Upper lobe of left lung (tissue), 6 donors: ENCODE measurements around the gene DLG2. TPM values are rescaled to one million over a fixed set of nuclear protein-coding genes. Genes with fewer than 3 reads are reported as not detected.
"Not testable (repeated sequence)": the region's sequence is repeated elsewhere in the genome, so short reads cannot be mapped to it uniquely, and the experiment has no call there.

Experiments used
- ATAC-seq, 2 donors: fragments of 200-7000 bp; cut with Tn5 transposase; one replicate each; pipeline ENCODE4 v1.9.1; 2022; ENCODE audit warnings: mild to moderate bottlenecking in 2 of 2, moderate library complexity in 2 of 2; ENCODE audit not compliant: low FRiP score in 2 of 2
- DNase-seq, 2 donors: peaks; one replicate each; pipeline ENCODE4 v3.0.0-alpha.2; 2019 to 2020
- H3K27ac ChIP-seq, 4 donors: fragments of 200-600 bp; sonication (generic); one replicate each; pipeline ENCODE4 v1.5.1; 2016 to 2019
- H3K27me3 ChIP-seq, 4 donors: fragments of 200-600 bp; sonication (generic); one replicate each; pipeline ENCODE4 v1.5.1; 2017 to 2019
- H3K36me3 ChIP-seq, 4 donors: fragments of 200-600 bp; sonication (generic); one replicate each; pipeline ENCODE4 v1.5.1; 2016 to 2019
- H3K4me1 ChIP-seq, 4 donors: fragments of 200-600 bp; sonication (generic); one replicate each; pipeline ENCODE4 v1.5.1; 2018 to 2019
- H3K4me3 ChIP-seq, 4 donors: fragments of 200-600 bp; sonication (generic); one replicate each; pipeline ENCODE4 v1.5.1; 2017 to 2019; ENCODE audit warnings: mild to moderate bottlenecking in 2 of 4, moderate library complexity in 1 of 4
- H3K9me3 ChIP-seq, 4 donors: fragments of 200-600 bp; sonication (generic); one replicate each; pipeline ENCODE4 v1.5.1; 2018 to 2019
- CTCF ChIP-seq, 6 experiments: fragments of 450-650 bp in 4 of 6; fragments of 200-600 bp in 2 of 6; sonication (generic) in 2 of 6; IDR thresholded peaks; one replicate each; pipeline ENCODE4 v1.5.1; 2016 to 2019; ENCODE audit warnings: antibody characterized with exemption in 6 of 6
- EP300 ChIP-seq, 4 donors: sonication (generic); formaldehyde crosslinking; IDR thresholded peaks; one replicate each; pipeline ENCODE4 v1.5.1; 2017; ENCODE audit warnings: antibody characterized with exemption in 4 of 4, control low read depth in 2 of 4
- POLR2A ChIP-seq, 4 donors: fragments of 450-650 bp; IDR thresholded peaks; one replicate each; pipeline ENCODE4 v1.5.1; 2016 to 2017; ENCODE audit warnings: antibody characterized with exemption in 4 of 4, mild to moderate bottlenecking in 2 of 4
- POLR2AphosphoS5 ChIP-seq, 2 donors: sonication (generic); formaldehyde crosslinking; IDR thresholded peaks; one replicate each; pipeline ENCODE4 v1.5.1; 2017; ENCODE audit warnings: antibody characterized with exemption in 2 of 2
- WGBS, 2 donors: methylation state at CpG; one replicate each; pipeline ENCODE4 v1.1.5; 2017 to 2018; 5-methylcytosine and 5-hydroxymethylcytosine counted together
- total RNA-seq, 6 donors: library from RNA; depleted of rRNA in 4 of 6; stranded (reverse); fragments of >200 nt in 4 of 6; gene quantifications; one replicate each; pipeline versions ENCODE4 v1.1.0 to v1.2.1, GENCODE V29; 2016 to 2021
- donor health status: DM: no; HTN: no; CAD: no; lungs with moderate emphysema.
- donor health status: DM: no; HTN: yes; CAD: no; lungs with severe emphysema.

The DLG2 gene
- total RNA-seq, 6 donors from 2014 or later = 3.4 to 37.7 (median 9.1) TPM

- Histone ChIP-seq H3K36me3 (no peaks in the 10 kb centered on the region), H3K27me3 (no peaks in the 10 kb centered on the region), H3K9me3 (no peaks in the 10 kb centered on the region), H3K4me1 (no peaks in the 10 kb centered on the region), H3K4me3 (no peak overlapping the region), H3K27ac (no peak overlapping the region)
- ATAC-seq (peak in 1 of 2 donors; percentile 19), DNase-seq (no peak)
- TF ChIP-seq POLR2AphosphoS5 (IDR thresholded peaks at IDR 0.05) (no peak), EP300 (IDR thresholded peaks at IDR 0.05) (no peak), POLR2A (IDR thresholded peaks at IDR 0.05) (no peak), CTCF (IDR thresholded peaks at IDR 0.05) (no peak)
- WGBS, 2 donors = 70 to 78% methylated on average over 3 of the region's 3 CpGs
Measured at GRCh38 chr11:83599066-83599465, 2028.1 kb downstream of the DLG2 start.

- not testable (repeated sequence) for H3K27ac ChIP-seq, H3K36me3 ChIP-seq, H3K27me3 ChIP-seq, ATAC-seq, H3K4me1 ChIP-seq, H3K9me3 ChIP-seq, H3K4me3 ChIP-seq
- DNase-seq = peak in 1 of 2 donors; percentile 21
- WGBS, 2 donors = 62% methylated on average over 14 of the region's 14 CpGs; no CpG with 5 or more reads in 1 of the 2 donors
Measured at GRCh38 chr11:83587797-83588196, 2039.3 kb downstream of the DLG2 start.

GRCh38 chr11:83583757-83584366 lies 2043.3 kb downstream of the DLG2 start:
- Histone ChIP-seq H3K36me3 (no peaks in the 10 kb centered on the region), H3K4me3 (no peak overlapping the region), H3K27me3 (no peaks in the 10 kb centered on the region), H3K27ac (no peak overlapping the region), H3K9me3 (no peaks in the 10 kb centered on the region), H3K4me1 (no peaks in the 10 kb centered on the region)
- TF ChIP-seq POLR2A (IDR thresholded peaks at IDR 0.05) (no peak), CTCF (IDR thresholded peaks at IDR 0.05) (no peak), POLR2AphosphoS5 (IDR thresholded peaks at IDR 0.05) (no peak), EP300 (IDR thresholded peaks at IDR 0.05) (no peak)
- ATAC-seq (no peak), DNase-seq (no peak)
- WGBS, 2 donors = 79 to 93% methylated on average over 3 of the region's 3 CpGs

- Histone ChIP-seq H3K36me3 (no peaks in the 10 kb centered on the region), H3K9me3 (no peaks in the 10 kb centered on the region), H3K4me1 (no peaks in the 10 kb centered on the region), H3K4me3 (no peak overlapping the region), H3K27me3 (no peaks in the 10 kb centered on the region), H3K27ac (no peak overlapping the region)
- DNase-seq = no peak
- TF ChIP-seq CTCF (IDR thresholded peaks at IDR 0.05) (no peak), POLR2AphosphoS5 (IDR thresholded peaks at IDR 0.05) (no peak), EP300 (IDR thresholded peaks at IDR 0.05) (no peak), POLR2A (IDR thresholded peaks at IDR 0.05) (no peak)
- WGBS, 2 donors = 67 to 79% methylated on average over 2 of the region's 2 CpGs
- ATAC-seq = no peak
Measured at GRCh38 chr11:83574519-83574918, 2052.6 kb downstream of the DLG2 start.

GRCh38 chr11:83572581-83573496 lies 2054.3 kb downstream of the DLG2 start:
- DNase-seq (no peak), ATAC-seq (no peak)
- whole genome bisulfite sequencing, 2 donors = 72 to 78% methylated on average over 5 of the region's 5 CpGs
- Histone ChIP-seq H3K4me3 (no peak overlapping the region), H3K4me1 (no peaks in the 10 kb centered on the region), H3K9me3 (no peaks in the 10 kb centered on the region), H3K27me3 (no peaks in the 10 kb centered on the region), H3K36me3 (no peaks in the 10 kb centered on the region), H3K27ac (no peak overlapping the region)
- TF ChIP-seq CTCF (IDR thresholded peaks at IDR 0.05) = no peak
- no peak for TF ChIP-seq EP300 (IDR thresholded peaks at IDR 0.05)
- TF ChIP-seq POLR2AphosphoS5 (IDR thresholded peaks at IDR 0.05) = no peak
- TF ChIP-seq POLR2A (IDR thresholded peaks at IDR 0.05) = no peak
